ENCODE results near the gene DCUN1D2.

GRCh38 chr13:113533161-113533840 is 42.8 kb upstream of the DCUN1D2 start:
- TF ChIP-seq CTCF (conservative IDR thresholded peaks at IDR 0.05) = no peak
- no peak for TF ChIP-seq ZFX (IDR thresholded peaks at IDR 0.05)
